ENCODE data around the gene BCL7C. TPM values are rescaled to one million over a fixed set of nuclear protein-coding genes. Genes with fewer than 3 reads are reported as not detected.
A peak's percentile ranks its signal among the peaks of the same experiment; 100 is the strongest.

BCL7C gene
- total and polyA plus RNA-seq, 2 of the 13 experiments (the other 11 are each of a cell fraction or from before 2014, with no cell fraction given), result 17.7 to 33.8 TPM

GRCh38 chr16:30876867-30877266 lies 17.0 kb downstream of the BCL7C start (continued):
- TF ChIP-seq REST (IDR thresholded peaks at IDR 0.05; ENCODE audit: borderline replicate concordance in 1 of 2, low read depth in 1 of 2, low read length in 2 of 2), result no peak
- no peak for TF ChIP-seq MIER3 (CRISPR knock-in tag; IDR thresholded peaks at IDR 0.05; ENCODE audit: borderline replicate concordance)
- TF ChIP-seq SALL2 (CRISPR knock-in tag; IDR thresholded peaks at IDR 0.05), result no peak
- no peak for TF ChIP-seq ZNF841 (CRISPR knock-in tag; IDR thresholded peaks at IDR 0.05; ENCODE audit: borderline replicate concordance)
- TF ChIP-seq PAWR (CRISPR knock-in tag; IDR thresholded peaks at IDR 0.05; ENCODE audit: borderline replicate concordance), result no peak
- no peak for TF ChIP-seq TBX3 (IDR thresholded peaks at IDR 0.05; ENCODE audit: borderline replicate concordance)
- no peak for TF ChIP-seq AKNA (CRISPR knock-in tag; IDR thresholded peaks at IDR 0.05; ENCODE audit: borderline replicate concordance)
- TF ChIP-seq ZNF710 (CRISPR knock-in tag; IDR thresholded peaks at IDR 0.05; ENCODE audit: borderline replicate concordance), result no peak
- no peak for TF ChIP-seq ZNF18 (CRISPR knock-in tag; IDR thresholded peaks at IDR 0.05; ENCODE audit: insufficient replicate concordance)
- TF ChIP-seq ZFX (CRISPR knock-in tag; IDR thresholded peaks at IDR 0.05; ENCODE audit: low read depth), result peak; percentile 56
- TF ChIP-seq NR1H2 (CRISPR knock-in tag; IDR thresholded peaks at IDR 0.05; ENCODE audit: borderline replicate concordance, low read depth), result no peak
- TF ChIP-seq HMGXB4 (CRISPR knock-in tag; IDR thresholded peaks at IDR 0.05; ENCODE audit: borderline replicate concordance in 1 of 2, low read depth in 1 of 2), result peak in 1 of 2 experiments; percentile 54; a peak in 2 of 4 replicates
- no peak for TF ChIP-seq ZNF607 (CRISPR knock-in tag; IDR thresholded peaks at IDR 0.05; ENCODE audit: borderline replicate concordance)
- no peak for TF ChIP-seq PRPF4 (IDR thresholded peaks at IDR 0.05; ENCODE audit: low read depth, low read length, poor library complexity, severe bottlenecking)

Data from HepG2 (cell line).